Ovary (tissue), 3 donors: Measurements from ENCODE around the gene CCR1.

Experiments used
- CTCF ChIP-seq, 3 donors: fragments of 450-650 bp in 2 of 3; fragments of 200-600 bp in 1 of 3; IDR thresholded peaks; one replicate each; pipeline versions ENCODE4 v1.5.1 to v1.8.0; 2016 to 2022; ENCODE audit warnings: antibody characterized with exemption in 3 of 3, mild to moderate bottlenecking in 1 of 3
- POLR2A ChIP-seq: fragments of 450-650 bp; IDR thresholded peaks from one replicate; pipeline ENCODE4 v1.6.1; 2017; ENCODE audit warnings: antibody characterized with exemption, mild to moderate bottlenecking, moderate library complexity
- donor health status: DM: no; HTN: no; CAD: no.

DNA sequence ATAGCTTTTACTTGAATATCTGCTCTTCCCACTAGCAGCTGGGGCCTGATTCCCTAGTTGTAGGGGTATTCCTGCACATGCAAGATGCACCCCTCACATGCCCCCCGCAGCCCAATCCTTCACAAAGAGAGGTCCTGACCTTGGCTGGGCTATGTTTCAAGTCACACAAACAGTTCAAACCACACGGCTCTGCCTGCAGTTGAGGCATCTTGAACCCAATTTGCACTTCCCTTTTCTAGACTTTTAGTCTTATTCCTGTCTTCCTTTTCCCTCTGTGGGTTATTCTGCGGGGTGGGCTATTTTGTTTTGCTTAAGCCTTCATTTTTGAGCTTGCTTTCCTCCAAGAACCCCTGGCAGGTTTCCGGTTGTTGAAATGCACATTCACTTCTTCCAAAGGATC is 13.3 kb upstream of the CCR1 start:
- TF ChIP-seq POLR2A (no peak), CTCF (IDR thresholded peaks at IDR 0.05) (no peak)
